Testis (tissue), 2 donors: ENCODE data around the gene FSTL4.

Experiments used
- CTCF ChIP-seq, 3 experiments: fragments of 450-650 bp in 2 of 3; fragments of 200-600 bp in 1 of 3; sonication (generic) in 1 of 3; IDR thresholded peaks; one replicate each; pipeline ENCODE4 v1.5.1; 2016 to 2019; ENCODE audit warnings: antibody characterized with exemption in 3 of 3, mild to moderate bottlenecking in 2 of 3, moderate library complexity in 1 of 3
- POLR2A ChIP-seq: fragments of 450-650 bp; IDR thresholded peaks from one replicate; pipeline ENCODE4 v1.6.1; 2017; ENCODE audit warnings: antibody characterized with exemption, mild to moderate bottlenecking, moderate library complexity

GRCh38 chr5:133471699-133472098, 140.6 kb downstream of the FSTL4 start:
- TF ChIP-seq POLR2A: no peak
- no peak for TF ChIP-seq CTCF (IDR thresholded peaks at IDR 0.05)
